ACHN (cell line): ENCODE measurements around the gene TRIM8.
A peak's percentile ranks its signal among the peaks of the same experiment; 100 is the strongest.

ENCODE experiments used
- DNase-seq: peaks from one replicate; pipeline ENCODE4 v3.0.0-alpha.2; 2015
- in situ Hi-C: cut with HindIII; loops from 2 replicates; pipeline ENCODE4 v1.10.0; 2017; ENCODE audit warnings: low sequenced_read_pairs, low pct_ligation_motif_present, low pct_unique_long_range_greater_than_20kb

The TRIM8 gene

GRCh38 chr10:102644066-102644645 lies at the start of gene TRIM8:
TRIM8 (plus strand) TSS chr10:102644479; CDS start chr10:102644618, 139 bp downstream.
- DNase-seq = peak; percentile 51
- in situ Hi-C loops = no loop called here

- in situ Hi-C loops = loop anchor here (10.0 kb wide), 1 partner anchor 90 kb away; the partner anchor contains the start of genes ACTR1A and SUFU
- DNase-seq = no peak
These were observed 49.0 kb upstream of the TRIM8 start for GRCh38 chr10:102595293-102595692.

GRCh38 chr10:102595897-102596296 lies 48.4 kb upstream of the TRIM8 start:
- in situ Hi-C loops = loop anchor here (10.0 kb wide), 1 partner anchor 91 kb away; the partner anchor contains the start of genes ACTR1A and SUFU
- DNase-seq = no peak

GRCh38 chr10:102596506-102596971 lies 47.7 kb upstream of the TRIM8 start:
- in situ Hi-C loops = loop anchor here (10.0 kb wide), 1 partner anchor 92 kb away; the partner anchor contains the start of genes ACTR1A and SUFU

GRCh38 chr10:102597131-102597991 lies 46.9 kb upstream of the TRIM8 start:
- no peak for DNase-seq
- in situ Hi-C loops = loop anchor here (10.0 kb wide), 1 partner anchor 93 kb away; the partner anchor contains the start of genes ACTR1A and SUFU

More at GRCh38 chr10:102596506-102596971, 47.7 kb upstream of the TRIM8 start:
- peak; percentile 75 for DNase-seq

- DNase-seq = no peak
- in situ Hi-C loops = loop anchor here (10.0 kb wide), 1 partner anchor 93 kb away; the partner anchor contains the start of genes ACTR1A and SUFU
These were observed 46.0 kb upstream of the TRIM8 start for GRCh38 chr10:102598243-102598642.

GRCh38 chr10:102599565-102600327 lies 44.5 kb upstream of the TRIM8 start:
- DNase-seq = no peak
- in situ Hi-C loops = loop anchor here (10.0 kb wide), 1 partner anchor 95 kb away; the partner anchor contains the start of genes ACTR1A and SUFU

GRCh38 chr10:102600816-102601215 lies 43.5 kb upstream of the TRIM8 start:
- in situ Hi-C loops = no loop called here
- no peak for DNase-seq

- DNase-seq = no peak
- in situ Hi-C loops = no loop called here
These were observed 42.6 kb upstream of the TRIM8 start for GRCh38 chr10:102601639-102602038.

GRCh38 chr10:102602272-102603045 lies 41.8 kb upstream of the TRIM8 start:
- in situ Hi-C loops = no loop called here
- no peak for DNase-seq

GRCh38 chr10:102603946-102604345 lies 40.3 kb upstream of the TRIM8 start:
- no peak for DNase-seq
- in situ Hi-C loops = no loop called here

GRCh38 chr10:102604439-102604841 lies 39.8 kb upstream of the TRIM8 start:
- in situ Hi-C loops = no loop called here
- peak; percentile 84 for DNase-seq

GRCh38 chr10:102605712-102606111 lies 38.6 kb upstream of the TRIM8 start:
- peak; percentile 70 for DNase-seq
- in situ Hi-C loops = no loop called here

GRCh38 chr10:102608487-102608886 lies 35.8 kb upstream of the TRIM8 start:
- in situ Hi-C loops = no loop called here
- peak; percentile 19 for DNase-seq

- no peak for DNase-seq
- in situ Hi-C loops = no loop called here
These were observed 33.8 kb upstream of the TRIM8 start for GRCh38 chr10:102610441-102610887.

GRCh38 chr10:102611514-102612087 lies 32.7 kb upstream of the TRIM8 start:
- DNase-seq = no peak
- in situ Hi-C loops = no loop called here

- DNase-seq = no peak
- in situ Hi-C loops = no loop called here
These were observed 31.4 kb upstream of the TRIM8 start for GRCh38 chr10:102612964-102613275.

GRCh38 chr10:102613286-102613685 lies 31.0 kb upstream of the TRIM8 start:
- DNase-seq = no peak
- in situ Hi-C loops = no loop called here
